HCT116 (cell line): Measurements from ENCODE around the gene R3HDML.

ENCODE experiments used
- CBX3 ChIP-seq: IDR thresholded peaks from 2 replicates; pipeline ENCODE4 v1.6.1; 2012; ENCODE audit warnings: low read depth
- CTCF ChIP-seq, 3 experiments: fragments of 200-600 bp in 1 of 3; sonication (generic) in 1 of 3; IDR thresholded peaks in 2 of 3; conservative IDR thresholded peaks in 1 of 3; 2 replicates each; pipeline ENCODE4 v1.5.1; 2012 to 2017; ENCODE audit warnings: low read depth in 2 of 3, low read length in 2 of 3, antibody characterized with exemption in 1 of 3, borderline replicate concordance in 1 of 3, control low read depth in 1 of 3, mild to moderate bottlenecking in 1 of 3, mixed read lengths in 1 of 3, mixed run types in 1 of 3, moderate library complexity in 1 of 3; ENCODE audit not compliant: insufficient read depth in 1 of 3
- EZH2 ChIP-seq: fragments of 200-600 bp; sonication (generic); IDR thresholded peaks from 2 replicates; pipeline ENCODE4 v1.6.1; 2017; ENCODE audit warnings: antibody characterized with exemption, mixed run types
- EZH2phosphoT487 ChIP-seq: fragments of 200-600 bp; IDR thresholded peaks from 2 replicates; pipeline ENCODE4 v1.6.1; 2018; ENCODE audit warnings: antibody characterized with exemption, borderline replicate concordance
- POLR2A ChIP-seq: IDR thresholded peaks from 2 replicates; pipeline ENCODE4 v1.7.0; 2011; ENCODE audit warnings: borderline replicate concordance; ENCODE audit not compliant: insufficient read depth, insufficient read length; ENCODE audit errors: extremely low read depth
- REST ChIP-seq: IDR thresholded peaks from 2 replicates; pipeline ENCODE4 v1.6.1; 2012; ENCODE audit warnings: low read depth
- SRF ChIP-seq: IDR thresholded peaks from 2 replicates; pipeline ENCODE4 v1.6.1; 2012; ENCODE audit warnings: low read depth
- TCF7L2 ChIP-seq: IDR thresholded peaks from 2 replicates; pipeline ENCODE4 v1.7.0; 2011; ENCODE audit warnings: borderline replicate concordance, inconsistent platforms; ENCODE audit not compliant: insufficient read depth, insufficient read length; ENCODE audit errors: extremely low read depth
- YY1 ChIP-seq: IDR thresholded peaks from 2 replicates; pipeline ENCODE4 v1.6.1; 2011; ENCODE audit warnings: low read length, low read depth, moderate library complexity, mild to moderate bottlenecking; ENCODE audit not compliant: insufficient replicate concordance; ENCODE audit errors: extremely low read depth
- TF ChIP-seq, protein P1 (sequence below): IDR thresholded peaks from 2 replicates; pipeline ENCODE4 v1.6.1; 2012
- TF ChIP-seq, protein P2 (sequence below): IDR thresholded peaks from 2 replicates; pipeline ENCODE4 v1.6.1; 2012

GRCh38 chr20:44382641-44383040, 45.8 kb downstream of the R3HDML start:
- no peak for TF ChIP-seq YY1
- no peak for TF ChIP-seq CTCF (IDR thresholded peaks at IDR 0.05 in 2 of 3, conservative IDR thresholded peaks at IDR 0.05 in 1 of 3; ENCODE audit: borderline replicate concordance in 1 of 3, insufficient read depth in 1 of 3, low read depth in 2 of 3, low read length in 2 of 3)
- no peak for TF ChIP-seq EZH2phosphoT487
- TF ChIP-seq POLR2A, result no peak
- no peak for TF ChIP-seq CBX3
- TF ChIP-seq, protein P1, sequence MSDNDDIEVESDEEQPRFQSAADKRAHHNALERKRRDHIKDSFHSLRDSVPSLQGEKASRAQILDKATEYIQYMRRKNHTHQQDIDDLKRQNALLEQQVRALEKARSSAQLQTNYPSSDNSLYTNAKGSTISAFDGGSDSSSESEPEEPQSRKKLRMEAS, result no peak
- no peak for TF ChIP-seq EZH2
- TF ChIP-seq, protein P2, sequence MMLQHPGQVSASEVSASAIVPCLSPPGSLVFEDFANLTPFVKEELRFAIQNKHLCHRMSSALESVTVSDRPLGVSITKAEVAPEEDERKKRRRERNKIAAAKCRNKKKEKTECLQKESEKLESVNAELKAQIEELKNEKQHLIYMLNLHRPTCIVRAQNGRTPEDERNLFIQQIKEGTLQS, result no peak
- no peak for TF ChIP-seq REST
- no peak for TF ChIP-seq TCF7L2
- TF ChIP-seq SRF, result no peak
